HG03460 (cell line): ENCODE measurements around the gene SERGEF.

ENCODE experiments used
- ATAC-seq: cut with Tn5 transposase; IDR thresholded peaks from one replicate; pipeline ENCODE4 v1.9.1; 2021; ENCODE audit not compliant: unreplicated experiment

The SERGEF gene

DNA sequence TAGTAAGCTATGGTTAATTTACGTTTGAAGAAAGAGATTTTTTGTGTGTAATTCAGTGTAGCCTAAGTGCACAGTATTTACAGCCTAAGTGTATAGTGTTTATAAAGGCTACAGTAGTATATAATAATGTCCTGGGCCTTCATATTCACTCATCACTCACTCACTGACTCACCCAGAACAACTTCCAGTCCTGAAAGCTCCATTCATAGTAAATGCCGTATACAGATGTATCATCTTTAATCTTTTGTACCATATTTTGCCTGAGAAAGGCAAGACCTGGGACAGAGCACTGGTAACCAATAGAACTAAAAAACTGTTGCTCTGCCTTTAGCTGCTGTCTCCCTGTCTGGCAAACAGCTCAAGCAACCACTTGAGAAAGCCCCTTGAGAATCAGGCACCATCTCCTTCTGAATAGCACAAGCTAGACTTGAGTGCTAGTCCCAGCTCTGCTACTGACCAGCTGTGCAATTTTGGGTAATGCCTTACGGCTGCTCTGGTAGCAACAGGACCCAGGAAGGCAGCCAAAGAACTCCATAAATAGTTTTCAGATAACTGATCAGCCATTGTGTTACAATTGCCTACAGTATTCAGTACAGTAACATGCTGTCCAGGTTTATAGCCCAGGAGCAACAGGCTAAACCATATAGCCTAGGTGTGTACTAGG, 146.9 kb downstream of the SERGEF start:
- ATAC-seq, result no peak

DNA sequence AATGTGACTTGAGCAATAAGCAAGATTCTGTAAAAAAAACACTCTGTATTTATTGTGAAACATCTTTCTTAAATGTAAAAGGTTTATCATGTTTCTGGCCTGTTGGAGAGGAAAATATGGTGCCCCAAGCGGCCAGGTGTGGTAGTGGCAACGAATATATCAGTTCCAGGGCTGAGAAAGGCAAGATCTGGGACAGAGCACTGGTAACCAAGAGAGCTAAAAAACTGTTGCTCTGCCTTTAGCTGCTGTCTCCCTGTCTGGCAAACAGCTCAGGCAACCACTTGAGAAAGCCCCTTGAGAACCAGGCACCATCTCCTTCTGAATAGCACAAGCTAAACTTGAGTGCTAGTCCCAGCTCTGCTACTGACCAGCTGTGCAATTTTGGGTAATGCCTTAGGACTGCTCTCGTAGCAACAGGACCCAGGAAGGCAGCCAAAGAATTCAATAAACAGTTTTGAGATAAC, 148.3 kb downstream of the SERGEF start:
- ATAC-seq, result no peak

DNA sequence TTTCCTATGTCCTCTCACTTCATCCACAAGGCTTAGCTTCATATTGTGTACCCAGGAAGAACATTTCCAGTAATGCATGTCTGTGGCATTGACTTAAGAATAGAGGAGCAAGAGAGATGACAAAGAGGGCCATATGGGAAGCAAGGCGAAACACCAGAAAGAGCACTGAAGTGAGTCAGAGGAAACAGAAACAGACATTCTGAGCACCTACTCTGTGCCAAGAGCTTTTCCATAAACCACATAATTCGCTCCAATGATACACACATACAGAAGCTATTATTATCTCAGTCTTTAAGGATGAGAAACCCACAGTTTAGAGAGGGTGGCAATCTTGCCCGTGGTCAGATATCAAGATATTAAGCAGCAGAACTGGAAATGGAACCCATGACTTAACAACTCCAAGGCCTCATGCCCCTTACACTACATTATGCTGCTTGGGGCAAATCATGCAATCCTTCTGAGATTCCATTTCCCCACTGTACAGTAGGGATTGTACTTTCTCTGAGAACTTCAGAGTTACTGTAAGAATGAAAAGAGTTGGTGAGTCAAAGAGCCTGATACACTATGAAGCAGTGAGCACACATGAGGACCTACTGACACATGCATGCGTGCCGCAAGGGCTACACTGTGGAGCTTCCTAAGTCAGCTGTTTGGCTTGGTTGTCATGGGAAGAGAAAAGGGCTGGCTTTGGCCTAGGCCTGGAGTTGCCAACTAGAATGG, 151.7 kb downstream of the SERGEF start:
- no peak for ATAC-seq

DNA sequence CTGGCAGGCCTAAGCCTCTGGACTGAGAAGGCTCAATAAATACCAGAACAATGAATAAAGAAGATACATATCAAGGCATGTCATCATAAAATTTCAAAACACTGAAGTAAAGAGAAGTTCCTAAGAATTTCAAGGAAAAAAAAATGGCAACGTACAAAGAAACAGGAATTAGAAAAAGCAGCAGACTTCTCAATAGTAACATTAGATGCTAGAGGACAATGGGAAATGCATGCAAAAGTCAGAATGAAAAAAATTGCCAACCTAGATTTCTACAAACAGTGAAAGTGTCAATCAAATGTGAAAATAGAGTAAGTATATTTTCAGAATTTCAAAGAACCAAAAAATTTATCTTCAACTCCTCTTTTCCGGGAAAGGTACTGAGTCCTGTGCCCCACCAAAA, 153.3 kb downstream of the SERGEF start:
- no peak for ATAC-seq

DNA sequence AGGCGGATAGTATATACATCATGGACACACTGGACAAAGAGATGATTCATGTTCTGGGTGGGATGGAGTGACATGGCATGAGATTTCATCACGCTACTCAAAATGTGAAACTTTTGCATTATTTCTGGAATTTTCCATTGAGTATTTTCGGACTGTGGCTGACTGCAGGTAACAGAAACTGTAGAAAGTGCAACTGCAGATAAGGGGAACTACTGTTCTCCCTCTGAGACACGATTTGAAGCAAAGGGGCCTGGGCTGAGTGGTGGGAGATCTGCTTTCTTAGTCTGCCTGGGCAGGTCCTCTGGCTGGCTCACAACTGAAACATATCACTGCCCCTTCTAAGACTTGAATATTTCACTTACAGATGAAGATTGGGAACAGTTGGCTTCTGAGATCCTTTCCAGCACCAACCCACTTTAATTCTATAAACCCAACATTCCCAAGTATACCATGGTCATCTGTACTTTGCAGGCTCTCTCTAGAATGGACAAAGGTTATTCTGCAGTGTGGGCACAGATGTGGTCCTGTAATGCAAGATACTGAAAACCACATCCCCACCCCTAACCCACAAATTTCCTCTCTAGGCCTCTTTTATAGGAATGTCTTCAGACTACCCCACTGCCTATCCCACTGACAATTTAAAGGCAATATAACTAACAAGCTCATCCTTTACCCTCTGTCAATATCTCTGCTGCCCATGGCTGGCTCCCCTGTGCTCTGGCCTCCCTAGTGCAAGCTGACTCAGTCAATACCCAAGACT, 157.1 kb downstream of the SERGEF start:
- ATAC-seq, result no peak

DNA sequence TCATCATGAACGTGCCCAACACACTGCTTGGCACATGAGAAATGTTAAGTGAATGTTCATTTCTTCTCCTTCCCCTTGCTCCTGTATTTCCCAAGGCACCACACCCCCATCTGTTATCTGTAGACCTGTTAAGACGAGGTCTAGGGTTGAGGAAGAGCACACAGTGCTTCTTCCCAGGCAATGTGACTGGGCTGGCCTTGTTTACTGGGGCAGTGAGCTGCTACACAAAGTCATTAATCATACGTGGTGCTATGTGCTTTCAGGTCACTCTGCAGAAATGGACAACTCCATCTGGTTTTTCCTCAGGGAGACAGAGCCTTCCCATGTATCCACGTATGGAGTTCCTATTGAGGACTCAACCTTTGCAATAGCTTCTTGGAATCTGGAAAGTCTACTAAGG, 159.6 kb downstream of the SERGEF start:
- ATAC-seq, result no peak

DNA sequence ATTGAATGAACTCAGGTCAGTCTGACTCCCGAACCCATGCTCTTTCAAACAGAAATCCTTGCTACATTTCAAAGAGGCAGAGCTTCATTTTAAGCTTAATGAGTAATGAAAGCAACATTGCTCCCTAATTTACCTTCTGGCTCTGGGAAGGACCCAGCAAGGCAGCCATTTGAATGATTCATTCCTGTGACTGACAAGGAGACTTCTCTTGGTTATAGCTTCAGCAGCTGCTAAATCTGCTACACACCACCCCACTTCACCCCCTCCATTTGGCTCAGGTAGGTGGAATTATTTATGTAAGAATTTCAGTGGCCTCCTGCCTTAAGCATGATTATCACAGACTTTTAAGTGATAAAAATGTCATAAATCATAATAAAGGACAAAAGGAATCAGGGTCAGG, 160.6 kb downstream of the SERGEF start:
- ATAC-seq, result no peak

DNA sequence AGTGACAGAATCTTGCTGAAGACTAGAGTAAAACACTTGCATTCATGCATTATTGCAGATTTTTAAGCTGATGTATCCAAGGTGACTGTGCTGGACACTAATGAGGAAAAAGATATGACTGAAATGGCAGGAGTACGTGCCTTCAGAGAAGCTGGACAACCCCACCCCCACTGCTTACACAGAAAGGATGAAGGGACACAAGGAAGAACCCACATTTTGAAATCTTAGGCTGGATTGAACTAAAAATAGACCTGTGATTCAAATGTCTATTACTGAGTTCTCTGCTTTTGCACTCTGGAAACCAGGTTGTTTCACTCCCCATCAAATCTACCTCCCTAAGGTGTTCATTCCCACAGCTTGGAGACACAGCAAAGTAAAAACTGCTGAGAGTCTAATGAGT, 161.2 kb downstream of the SERGEF start:
- ATAC-seq, result no peak

DNA sequence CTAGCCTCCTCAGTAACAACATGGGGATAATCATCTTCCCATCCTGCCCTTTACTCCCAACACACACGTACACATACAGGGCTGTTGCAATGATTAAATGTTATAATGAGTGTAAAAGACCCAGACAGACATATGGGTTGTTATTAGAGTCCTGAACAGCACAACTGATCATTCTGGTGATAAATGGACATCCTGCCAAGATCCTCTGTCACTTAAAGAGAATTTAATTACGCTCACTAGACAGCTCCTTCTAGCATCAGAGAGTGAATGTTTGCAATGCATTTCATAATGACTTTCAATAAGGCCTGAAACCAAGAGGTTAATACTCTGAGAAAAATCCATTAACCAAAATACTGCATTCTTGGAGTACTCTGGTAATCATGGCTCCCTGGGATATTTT, 162.5 kb downstream of the SERGEF start:
- no peak for ATAC-seq

DNA sequence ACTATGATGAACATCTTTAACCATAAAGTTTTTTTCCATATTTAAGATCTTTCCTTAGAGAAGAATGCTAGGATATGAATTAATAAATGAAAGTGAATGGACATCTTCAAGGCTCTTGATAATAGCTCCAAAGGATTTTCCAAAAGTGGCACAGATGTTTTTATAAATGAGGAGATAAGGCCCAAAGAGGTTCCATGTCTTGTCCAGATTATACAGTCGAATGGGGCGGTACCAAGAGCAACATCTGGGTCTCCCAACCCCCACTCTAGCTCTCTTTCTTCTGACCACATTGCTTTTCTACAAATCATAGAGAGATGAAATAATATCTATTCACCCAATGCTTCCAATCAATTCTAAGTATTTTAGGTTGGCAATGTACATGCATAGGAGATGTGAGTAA, 164.1 kb downstream of the SERGEF start:
- ATAC-seq, result no peak

DNA sequence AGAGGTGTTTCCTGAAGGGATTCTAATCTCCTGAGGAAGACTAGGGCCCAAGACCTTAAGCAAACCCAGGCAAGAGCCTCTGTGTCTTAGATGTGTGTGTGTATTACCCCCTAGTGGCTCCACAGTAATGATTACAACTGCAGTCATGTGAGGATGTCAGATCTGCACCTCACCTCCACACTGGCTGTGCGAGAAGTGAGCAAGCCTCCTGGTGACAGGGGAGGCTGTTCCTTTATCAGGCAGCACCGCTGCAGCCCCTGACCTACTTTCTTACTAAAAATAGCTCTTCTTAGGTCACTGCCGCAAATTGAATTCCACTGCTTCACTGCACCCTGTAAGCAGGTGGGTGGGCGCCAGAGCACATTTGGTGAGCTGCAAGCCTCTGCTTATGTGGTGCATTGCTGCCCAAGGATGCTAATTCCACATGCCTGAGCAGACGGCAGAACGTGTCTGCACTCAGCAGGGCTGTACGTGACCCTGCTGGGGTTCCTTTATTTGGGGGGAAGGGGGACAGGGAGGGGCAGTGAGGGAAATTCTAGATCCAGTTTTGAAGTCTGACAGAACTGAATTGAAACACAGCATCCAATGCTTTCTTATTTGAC, 165.9 kb downstream of the SERGEF start:
- ATAC-seq, result no peak

DNA sequence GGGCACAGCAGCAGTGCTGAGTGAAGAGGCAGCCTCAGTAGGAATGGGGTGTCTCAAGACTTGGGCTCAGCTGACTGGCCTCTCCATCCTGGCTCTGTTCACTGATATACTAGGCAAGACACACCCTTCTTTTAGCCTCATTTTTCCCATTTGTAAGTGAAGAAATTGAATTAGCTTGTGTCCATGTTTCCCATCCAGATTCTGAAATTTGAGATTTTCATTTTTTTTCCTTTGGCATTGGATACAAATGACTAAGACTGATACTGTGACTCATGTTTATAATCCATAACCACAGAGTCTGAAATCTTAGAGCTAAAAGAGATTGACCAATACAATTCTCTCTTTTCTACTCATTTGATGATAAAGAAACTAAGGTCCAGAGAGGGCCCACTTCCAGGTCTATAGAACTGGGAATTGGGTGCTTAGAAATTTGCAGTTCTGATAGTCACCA, 167.4 kb downstream of the SERGEF start:
- no peak for ATAC-seq

DNA sequence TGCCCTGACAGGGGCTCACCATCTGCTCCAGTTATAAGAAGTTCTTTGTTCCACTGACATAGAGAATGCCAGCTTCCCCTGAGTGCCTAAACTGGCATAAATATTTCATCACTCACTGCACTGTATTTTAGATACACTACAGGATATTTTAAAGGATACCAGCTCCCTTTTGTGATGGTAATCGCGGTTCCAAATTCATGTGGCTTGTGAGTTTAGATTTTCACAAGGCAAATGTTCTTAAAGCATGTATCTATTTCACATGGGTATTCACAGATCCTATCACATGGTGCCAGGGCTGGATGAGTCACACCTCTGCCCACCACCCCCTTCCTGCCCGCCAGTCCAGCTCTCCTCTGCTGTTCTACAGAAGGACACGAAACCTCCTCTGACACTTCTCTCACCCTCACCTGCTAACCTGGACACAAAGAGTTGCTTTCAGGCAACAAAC, 172.7 kb downstream of the SERGEF start:
- no peak for ATAC-seq

DNA sequence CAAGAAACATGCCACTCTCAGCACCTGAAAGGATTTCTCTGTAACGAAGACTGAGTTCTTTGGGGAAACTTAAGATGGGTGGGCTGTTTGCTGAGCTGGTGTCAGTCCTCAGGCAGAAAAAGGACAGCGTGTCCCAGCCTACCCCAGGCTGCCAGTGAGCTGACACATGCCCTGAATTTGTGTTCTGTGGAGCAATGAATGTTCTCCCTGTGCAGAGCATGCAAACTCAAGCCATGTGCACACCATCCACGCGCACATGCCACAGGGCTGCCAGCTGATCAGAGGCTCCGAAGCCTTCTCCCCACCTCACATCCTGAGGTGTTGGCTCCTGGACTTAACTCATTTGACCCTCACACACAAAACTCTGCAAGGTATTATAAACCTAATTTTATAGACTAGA, 173.4 kb downstream of the SERGEF start:
- no peak for ATAC-seq

DNA sequence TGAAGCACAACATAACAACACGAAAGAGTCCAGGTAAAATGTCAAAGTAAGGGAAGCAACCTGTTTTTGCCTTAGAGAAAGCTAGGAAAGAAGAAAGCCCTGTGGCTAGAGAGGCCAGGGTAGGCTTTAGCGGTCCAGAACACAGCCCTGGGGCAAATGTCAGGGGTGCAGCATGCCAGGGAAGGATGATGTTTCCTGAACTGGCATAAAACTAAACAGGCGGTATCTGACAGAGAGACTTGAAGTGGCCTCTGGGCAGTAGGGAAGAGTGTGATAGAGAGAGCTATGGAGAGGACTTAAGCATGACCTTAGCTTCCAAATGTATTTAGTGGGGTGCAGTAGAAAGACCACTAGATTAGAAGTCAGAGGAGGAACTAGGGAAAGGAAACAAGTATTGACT, 174.7 kb downstream of the SERGEF start:
- ATAC-seq, result no peak

DNA sequence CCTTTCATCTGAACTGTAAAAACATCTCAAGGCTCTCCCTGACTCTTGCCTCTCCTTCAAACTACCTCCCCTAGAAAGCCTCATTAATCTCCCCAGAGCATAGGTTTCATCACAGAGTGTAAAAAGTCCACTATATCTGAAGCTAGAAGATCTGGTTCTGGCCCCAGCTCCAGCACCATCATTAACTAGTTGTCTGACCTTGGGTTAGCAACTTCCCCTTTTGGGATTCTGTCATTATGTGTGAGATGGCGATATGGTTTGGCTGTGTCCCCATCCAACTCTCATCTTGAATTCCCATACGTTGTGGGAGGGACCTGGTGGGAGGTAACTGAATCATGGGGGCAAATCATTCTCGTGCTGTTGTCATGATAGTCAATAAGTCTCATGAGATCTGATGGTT, 181.0 kb downstream of the SERGEF start:
- ATAC-seq, result no peak

DNA sequence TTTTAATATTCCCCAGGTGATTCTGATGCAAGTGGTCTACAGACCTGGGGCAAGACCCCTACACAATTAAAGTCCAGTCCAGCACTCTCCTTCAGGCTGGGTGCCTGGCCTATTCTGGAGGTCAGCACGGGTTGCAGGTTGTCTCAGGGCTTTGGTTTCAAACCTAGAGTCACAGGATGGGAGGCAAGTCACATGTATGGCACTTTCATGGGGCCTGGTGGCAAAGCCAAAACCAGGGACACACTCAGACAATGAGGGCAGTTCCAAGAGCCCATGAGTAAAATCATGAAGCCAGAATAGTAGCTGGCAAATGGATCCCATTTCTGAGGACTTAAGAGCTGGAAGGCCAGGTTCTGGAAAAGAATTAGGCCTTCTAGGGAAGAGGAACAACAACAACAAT, 181.6 kb downstream of the SERGEF start:
- ATAC-seq, result no peak

DNA sequence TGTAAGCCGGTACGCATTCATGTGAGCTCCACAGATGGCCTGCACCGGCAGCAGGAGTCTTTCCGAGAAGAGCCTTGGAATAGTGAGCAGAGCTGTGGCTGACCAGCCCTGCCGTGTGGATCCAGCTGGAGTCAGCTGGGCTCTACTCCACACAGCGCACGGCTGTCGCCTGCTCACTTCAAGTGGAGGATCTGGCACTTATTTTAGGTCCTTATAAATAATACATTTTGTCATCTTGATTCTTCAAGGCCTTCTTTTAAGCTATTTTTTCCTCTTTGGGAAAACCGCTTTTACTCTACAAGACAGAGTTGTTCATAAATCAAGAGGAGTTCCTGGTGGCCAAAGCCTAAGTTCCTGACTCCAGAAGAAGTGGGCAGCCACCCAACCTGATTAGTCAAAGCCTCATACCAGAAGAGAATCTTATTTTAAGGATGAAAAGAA, 184.5 kb downstream of the SERGEF start:
- ATAC-seq, result no peak

DNA sequence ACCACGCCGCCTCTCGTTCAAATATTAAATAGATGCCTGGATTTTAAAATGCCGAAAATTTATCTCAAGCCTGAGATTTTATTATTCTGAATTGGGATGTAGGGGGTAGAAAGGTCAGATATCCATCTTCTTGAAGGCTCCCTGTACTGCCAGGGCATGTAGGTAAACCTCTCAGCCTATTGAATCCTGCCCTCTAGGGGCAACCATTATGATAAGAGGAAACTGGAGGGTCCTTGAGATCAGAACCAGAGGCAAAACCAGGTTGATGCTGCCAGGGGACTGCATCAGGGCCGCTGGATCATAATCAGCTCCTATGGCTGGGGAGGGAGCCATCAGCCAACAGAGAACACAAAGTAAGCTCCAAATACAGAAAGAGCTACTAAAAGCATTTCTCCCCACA, 185.8 kb downstream of the SERGEF start:
- ATAC-seq, result no peak

DNA sequence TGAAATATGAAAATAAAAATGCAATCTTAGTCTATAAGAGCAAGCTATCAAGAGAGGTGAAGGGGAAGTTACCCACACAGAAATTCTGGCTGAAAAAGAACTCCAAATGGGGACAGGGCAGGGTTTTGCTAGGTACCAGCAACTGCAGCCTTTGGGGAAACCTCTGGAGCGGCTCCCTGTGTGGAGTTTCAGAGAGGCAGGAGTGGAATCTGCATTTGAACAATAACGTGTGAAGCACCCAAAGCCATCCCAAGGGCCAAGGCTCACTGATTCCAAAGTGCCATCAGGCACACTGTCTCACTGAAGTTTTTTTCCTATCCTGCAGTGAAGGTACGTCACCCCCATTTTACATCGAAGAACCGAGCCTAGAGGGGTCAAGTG, 190.5 kb downstream of the SERGEF start:
- ATAC-seq, result no peak

DNA sequence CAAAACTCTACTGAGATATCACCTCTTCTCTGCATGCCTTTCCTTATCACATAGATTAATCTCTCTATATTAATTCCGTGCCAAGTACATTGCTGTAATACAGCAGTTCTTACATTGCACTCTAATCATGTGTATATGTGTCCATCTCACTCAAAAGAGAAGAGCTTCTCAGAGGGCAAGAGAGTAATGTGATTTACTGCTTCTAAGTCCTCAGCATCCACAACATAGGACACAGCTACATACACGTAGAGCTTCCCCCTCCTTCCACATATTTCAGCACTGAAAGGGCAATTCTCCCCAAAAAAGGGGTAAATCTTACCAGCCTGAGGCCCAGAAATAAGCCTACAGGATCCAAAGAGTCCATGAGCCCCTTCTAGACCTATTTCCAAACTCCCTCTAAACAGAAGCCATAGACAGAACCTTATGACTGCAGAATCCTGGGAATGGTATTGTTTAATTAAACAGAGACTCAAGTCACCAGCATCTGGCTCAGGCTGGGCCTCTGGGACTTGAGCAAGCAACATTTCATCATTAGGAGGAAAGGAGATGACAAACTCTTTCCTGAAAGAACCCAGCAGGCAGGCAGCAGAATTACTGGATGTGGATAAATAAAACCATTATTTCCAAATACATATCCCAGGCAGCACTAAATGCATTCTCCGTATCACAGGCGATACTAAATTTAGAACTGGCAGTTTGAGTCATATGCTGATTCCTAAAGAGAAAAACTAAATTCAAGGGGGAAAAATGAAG, 191.0 kb downstream of the SERGEF start:
- no peak for ATAC-seq
